ENCODE results near the gene LITAFD. TPM values are rescaled to one million over a fixed set of nuclear protein-coding genes. Genes with fewer than 3 reads are reported as not detected.
"Not testable (repeated sequence)": the region's sequence is repeated elsewhere in the genome, so short reads cannot be mapped to it uniquely, and the experiment has no call there.

The LITAFD gene
- total RNA-seq, 1 experiment from 2014 or later = not detected

DNA sequence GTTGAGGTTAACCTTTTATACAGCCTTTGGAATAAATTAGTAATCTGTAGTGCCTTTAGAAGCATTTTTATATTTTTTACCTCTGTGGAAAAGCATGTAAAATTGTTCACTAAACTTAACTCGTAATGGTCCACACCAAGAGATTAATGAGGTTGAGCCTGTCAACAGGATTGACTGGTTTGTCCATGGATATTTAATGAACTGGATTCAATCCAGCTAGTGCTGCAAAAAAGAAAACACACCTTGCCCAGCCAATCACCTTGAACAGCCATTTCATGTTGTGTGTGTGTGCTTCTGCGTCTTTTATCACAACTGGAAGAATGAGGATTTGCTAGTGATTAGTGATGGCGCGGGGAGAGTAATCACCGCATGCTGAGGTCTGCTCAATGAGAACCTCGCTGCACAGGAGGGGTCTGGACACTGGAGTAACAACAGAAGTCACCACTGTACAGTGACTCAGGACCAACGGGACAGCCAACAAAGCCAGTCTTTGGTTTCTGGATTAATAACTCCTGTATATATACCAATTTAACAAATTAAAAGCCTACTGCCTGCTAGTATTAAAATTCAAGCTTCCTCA is 33.7 kb downstream of the LITAFD start:
- H3K4me3 Mint-ChIP-seq (ENCODE audit: unreplicated experiment) = no peak overlapping the region
- H3K9me3 Mint-ChIP-seq (ENCODE audit: unreplicated experiment) = no peaks in the 10 kb centered on the region
- CTCF ChIA-PET = interaction anchor here (0.6 kb wide), 2 partner anchors 16 to 94 kb away, joined by 5 to 7 read pairs; no protein-coding TSS in a partner anchor
- no peak for DNase-seq
- H3K9me3 ChIP-seq = no peaks in the 10 kb centered on the region
- TF ChIP-seq, protein P1, sequence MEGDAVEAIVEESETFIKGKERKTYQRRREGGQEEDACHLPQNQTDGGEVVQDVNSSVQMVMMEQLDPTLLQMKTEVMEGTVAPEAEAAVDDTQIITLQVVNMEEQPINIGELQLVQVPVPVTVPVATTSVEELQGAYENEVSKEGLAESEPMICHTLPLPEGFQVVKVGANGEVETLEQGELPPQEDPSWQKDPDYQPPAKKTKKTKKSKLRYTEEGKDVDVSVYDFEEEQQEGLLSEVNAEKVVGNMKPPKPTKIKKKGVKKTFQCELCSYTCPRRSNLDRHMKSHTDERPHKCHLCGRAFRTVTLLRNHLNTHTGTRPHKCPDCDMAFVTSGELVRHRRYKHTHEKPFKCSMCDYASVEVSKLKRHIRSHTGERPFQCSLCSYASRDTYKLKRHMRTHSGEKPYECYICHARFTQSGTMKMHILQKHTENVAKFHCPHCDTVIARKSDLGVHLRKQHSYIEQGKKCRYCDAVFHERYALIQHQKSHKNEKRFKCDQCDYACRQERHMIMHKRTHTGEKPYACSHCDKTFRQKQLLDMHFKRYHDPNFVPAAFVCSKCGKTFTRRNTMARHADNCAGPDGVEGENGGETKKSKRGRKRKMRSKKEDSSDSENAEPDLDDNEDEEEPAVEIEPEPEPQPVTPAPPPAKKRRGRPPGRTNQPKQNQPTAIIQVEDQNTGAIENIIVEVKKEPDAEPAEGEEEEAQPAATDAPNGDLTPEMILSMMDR (IDR thresholded peaks at IDR 0.05; ENCODE audit: insufficient read depth in 1 of 2, low read depth in 1 of 2, low read length in 1 of 2, severe bottlenecking in 1 of 2, unreplicated experiment in 1 of 2) = no peak
- no TSS peak for BruUV-seq (replicated peaks)
- H3K36me3 Mint-ChIP-seq (ENCODE audit: insufficient read depth, unreplicated experiment) = peaks cover 77% of the 10 kb centered on the region
- no peaks in the 10 kb centered on the region for H3K27me3 Mint-ChIP-seq (ENCODE audit: insufficient read depth, unreplicated experiment)
- H3K27me3 ChIP-seq (replicated peaks; ENCODE audit: control insufficient read depth, insufficient read depth, low read length) = no peaks in the 10 kb centered on the region
- peaks cover 27% of the 10 kb centered on the region for H3K4me1 ChIP-seq
- no peak overlapping the region for H3K4me3 ChIP-seq (ENCODE audit: low read depth, low read length)
- peaks cover 2% of the 10 kb centered on the region for H3K36me3 ChIP-seq (ENCODE audit: control insufficient read depth, insufficient read depth, low read length)
- H3K4me1 Mint-ChIP-seq (ENCODE audit: low read depth, unreplicated experiment) = peaks cover 35% of the 10 kb centered on the region
- no peak overlapping the region for H3K27ac Mint-ChIP-seq (ENCODE audit: unreplicated experiment)
- intact Hi-C loops (cut with micrococcal nuclease; ENCODE audit: unreplicated experiment) = no loop called here
- POLR2A ChIA-PET = no interaction called here

DNA sequence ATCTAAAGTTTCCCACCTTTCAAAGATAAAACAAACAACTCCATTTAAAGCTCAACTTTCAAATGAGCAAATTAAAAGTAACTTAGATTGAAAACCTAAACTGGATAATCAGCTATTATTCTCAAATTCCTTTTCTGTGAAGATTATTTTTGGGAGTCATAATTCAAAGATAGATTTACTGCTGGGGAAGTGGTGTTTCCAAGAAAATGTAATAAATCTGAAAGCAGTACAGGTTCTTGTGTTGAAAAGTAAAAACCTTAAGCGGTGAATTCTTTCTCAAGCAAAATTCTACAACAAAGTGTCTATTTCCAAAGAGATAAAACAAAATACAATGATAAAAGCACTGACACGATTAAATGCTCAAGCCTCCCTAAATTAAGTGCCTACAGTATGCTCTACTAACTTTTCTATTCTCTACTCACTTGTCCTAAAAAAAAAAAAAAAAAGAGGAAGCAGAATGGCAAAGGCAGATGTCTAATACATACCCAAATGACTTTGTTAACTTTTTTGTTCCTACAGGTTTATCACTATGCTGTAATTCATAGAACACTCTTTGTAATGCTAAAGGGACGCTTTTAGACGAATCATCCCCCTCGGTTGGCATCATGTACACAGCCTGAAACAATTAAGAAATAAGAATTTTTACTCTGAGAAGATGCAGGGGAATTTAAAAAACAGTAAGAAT is 34.5 kb downstream of the LITAFD start:
- Histone ChIP-seq H3K4me1 (peaks cover 22% of the 10 kb centered on the region), H3K9me3 (no peaks in the 10 kb centered on the region), H3K4me3 (ENCODE audit: low read depth, low read length) (no peak overlapping the region), H3K27me3 (replicated peaks; ENCODE audit: control insufficient read depth, insufficient read depth, low read length) (no peaks in the 10 kb centered on the region), H3K36me3 (ENCODE audit: control insufficient read depth, insufficient read depth, low read length) (peaks cover 2% of the 10 kb centered on the region)
- TF ChIP-seq, protein P1 (IDR thresholded peaks at IDR 0.05; ENCODE audit: insufficient read depth in 1 of 2, low read depth in 1 of 2, low read length in 1 of 2, severe bottlenecking in 1 of 2, unreplicated experiment in 1 of 2) = no peak
- no TSS peak for BruUV-seq (replicated peaks)
- H3K9me3 Mint-ChIP-seq (ENCODE audit: unreplicated experiment) = no peaks in the 10 kb centered on the region
- no peak overlapping the region for H3K4me3 Mint-ChIP-seq (ENCODE audit: unreplicated experiment)
- no peaks in the 10 kb centered on the region for H3K27me3 Mint-ChIP-seq (ENCODE audit: insufficient read depth, unreplicated experiment)
- peaks cover 33% of the 10 kb centered on the region for H3K4me1 Mint-ChIP-seq (ENCODE audit: low read depth, unreplicated experiment)
- intact Hi-C loops (cut with micrococcal nuclease; ENCODE audit: unreplicated experiment) = no loop called here
- ChIA-PET CTCF (interaction anchor here (0.6 kb wide), 2 partner anchors 15 to 93 kb away, joined by 5 to 7 read pairs; no protein-coding TSS in a partner anchor), POLR2A (no interaction called here)
- DNase-seq = no peak
- H3K36me3 Mint-ChIP-seq (ENCODE audit: insufficient read depth, unreplicated experiment) = peaks cover 77% of the 10 kb centered on the region
- no peak overlapping the region for H3K27ac Mint-ChIP-seq (ENCODE audit: unreplicated experiment)

DNA sequence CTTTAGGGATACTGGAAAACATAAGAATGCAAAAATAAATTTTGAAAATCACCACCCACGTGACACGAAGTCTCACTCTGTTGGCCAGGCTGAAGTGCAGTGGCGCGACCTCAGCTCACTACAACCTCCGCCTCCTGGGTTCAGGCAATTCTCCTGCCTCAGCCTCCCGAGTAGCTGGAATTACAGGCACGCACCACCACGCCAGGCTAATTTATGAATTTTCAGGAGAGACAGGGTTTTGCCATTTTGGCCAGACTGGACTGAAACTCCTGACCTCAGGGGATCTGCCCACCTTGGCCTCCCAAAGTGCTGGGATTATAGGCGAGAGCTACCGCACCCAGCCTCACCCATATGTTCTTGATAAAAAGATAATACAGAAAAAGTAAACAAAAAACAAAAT is 35.2 kb downstream of the LITAFD start:
- H3K4me1 ChIP-seq = peaks cover 18% of the 10 kb centered on the region
- H3K4me3 ChIP-seq (ENCODE audit: low read depth, low read length); DNase-seq; H3K27me3 Mint-ChIP-seq (ENCODE audit: insufficient read depth, unreplicated experiment); H3K27me3 ChIP-seq (replicated peaks; ENCODE audit: control insufficient read depth, insufficient read depth, low read length); H3K9me3 ChIP-seq; BruUV-seq (replicated peaks); H3K4me3 Mint-ChIP-seq (ENCODE audit: unreplicated experiment); H3K27ac Mint-ChIP-seq (ENCODE audit: unreplicated experiment); CTCF ChIA-PET; H3K9me3 Mint-ChIP-seq (ENCODE audit: unreplicated experiment); H3K36me3 ChIP-seq (ENCODE audit: control insufficient read depth, insufficient read depth, low read length); POLR2A ChIA-PET; intact Hi-C loops (cut with micrococcal nuclease; ENCODE audit: unreplicated experiment): not testable (repeated sequence)
- H3K4me1 Mint-ChIP-seq (ENCODE audit: low read depth, unreplicated experiment) = peaks cover 26% of the 10 kb centered on the region
- peaks cover 77% of the 10 kb centered on the region for H3K36me3 Mint-ChIP-seq (ENCODE audit: insufficient read depth, unreplicated experiment)
